ENCODE results near the gene RAPH1. TPM values are rescaled to one million over a fixed set of nuclear protein-coding genes. Genes with fewer than 3 reads are reported as not detected.

RAPH1 gene
- total and polyA plus RNA-seq, 2 experiments from 2014 or later, result 5.0 to 36.2 TPM

- TF ChIP-seq, protein P1, sequence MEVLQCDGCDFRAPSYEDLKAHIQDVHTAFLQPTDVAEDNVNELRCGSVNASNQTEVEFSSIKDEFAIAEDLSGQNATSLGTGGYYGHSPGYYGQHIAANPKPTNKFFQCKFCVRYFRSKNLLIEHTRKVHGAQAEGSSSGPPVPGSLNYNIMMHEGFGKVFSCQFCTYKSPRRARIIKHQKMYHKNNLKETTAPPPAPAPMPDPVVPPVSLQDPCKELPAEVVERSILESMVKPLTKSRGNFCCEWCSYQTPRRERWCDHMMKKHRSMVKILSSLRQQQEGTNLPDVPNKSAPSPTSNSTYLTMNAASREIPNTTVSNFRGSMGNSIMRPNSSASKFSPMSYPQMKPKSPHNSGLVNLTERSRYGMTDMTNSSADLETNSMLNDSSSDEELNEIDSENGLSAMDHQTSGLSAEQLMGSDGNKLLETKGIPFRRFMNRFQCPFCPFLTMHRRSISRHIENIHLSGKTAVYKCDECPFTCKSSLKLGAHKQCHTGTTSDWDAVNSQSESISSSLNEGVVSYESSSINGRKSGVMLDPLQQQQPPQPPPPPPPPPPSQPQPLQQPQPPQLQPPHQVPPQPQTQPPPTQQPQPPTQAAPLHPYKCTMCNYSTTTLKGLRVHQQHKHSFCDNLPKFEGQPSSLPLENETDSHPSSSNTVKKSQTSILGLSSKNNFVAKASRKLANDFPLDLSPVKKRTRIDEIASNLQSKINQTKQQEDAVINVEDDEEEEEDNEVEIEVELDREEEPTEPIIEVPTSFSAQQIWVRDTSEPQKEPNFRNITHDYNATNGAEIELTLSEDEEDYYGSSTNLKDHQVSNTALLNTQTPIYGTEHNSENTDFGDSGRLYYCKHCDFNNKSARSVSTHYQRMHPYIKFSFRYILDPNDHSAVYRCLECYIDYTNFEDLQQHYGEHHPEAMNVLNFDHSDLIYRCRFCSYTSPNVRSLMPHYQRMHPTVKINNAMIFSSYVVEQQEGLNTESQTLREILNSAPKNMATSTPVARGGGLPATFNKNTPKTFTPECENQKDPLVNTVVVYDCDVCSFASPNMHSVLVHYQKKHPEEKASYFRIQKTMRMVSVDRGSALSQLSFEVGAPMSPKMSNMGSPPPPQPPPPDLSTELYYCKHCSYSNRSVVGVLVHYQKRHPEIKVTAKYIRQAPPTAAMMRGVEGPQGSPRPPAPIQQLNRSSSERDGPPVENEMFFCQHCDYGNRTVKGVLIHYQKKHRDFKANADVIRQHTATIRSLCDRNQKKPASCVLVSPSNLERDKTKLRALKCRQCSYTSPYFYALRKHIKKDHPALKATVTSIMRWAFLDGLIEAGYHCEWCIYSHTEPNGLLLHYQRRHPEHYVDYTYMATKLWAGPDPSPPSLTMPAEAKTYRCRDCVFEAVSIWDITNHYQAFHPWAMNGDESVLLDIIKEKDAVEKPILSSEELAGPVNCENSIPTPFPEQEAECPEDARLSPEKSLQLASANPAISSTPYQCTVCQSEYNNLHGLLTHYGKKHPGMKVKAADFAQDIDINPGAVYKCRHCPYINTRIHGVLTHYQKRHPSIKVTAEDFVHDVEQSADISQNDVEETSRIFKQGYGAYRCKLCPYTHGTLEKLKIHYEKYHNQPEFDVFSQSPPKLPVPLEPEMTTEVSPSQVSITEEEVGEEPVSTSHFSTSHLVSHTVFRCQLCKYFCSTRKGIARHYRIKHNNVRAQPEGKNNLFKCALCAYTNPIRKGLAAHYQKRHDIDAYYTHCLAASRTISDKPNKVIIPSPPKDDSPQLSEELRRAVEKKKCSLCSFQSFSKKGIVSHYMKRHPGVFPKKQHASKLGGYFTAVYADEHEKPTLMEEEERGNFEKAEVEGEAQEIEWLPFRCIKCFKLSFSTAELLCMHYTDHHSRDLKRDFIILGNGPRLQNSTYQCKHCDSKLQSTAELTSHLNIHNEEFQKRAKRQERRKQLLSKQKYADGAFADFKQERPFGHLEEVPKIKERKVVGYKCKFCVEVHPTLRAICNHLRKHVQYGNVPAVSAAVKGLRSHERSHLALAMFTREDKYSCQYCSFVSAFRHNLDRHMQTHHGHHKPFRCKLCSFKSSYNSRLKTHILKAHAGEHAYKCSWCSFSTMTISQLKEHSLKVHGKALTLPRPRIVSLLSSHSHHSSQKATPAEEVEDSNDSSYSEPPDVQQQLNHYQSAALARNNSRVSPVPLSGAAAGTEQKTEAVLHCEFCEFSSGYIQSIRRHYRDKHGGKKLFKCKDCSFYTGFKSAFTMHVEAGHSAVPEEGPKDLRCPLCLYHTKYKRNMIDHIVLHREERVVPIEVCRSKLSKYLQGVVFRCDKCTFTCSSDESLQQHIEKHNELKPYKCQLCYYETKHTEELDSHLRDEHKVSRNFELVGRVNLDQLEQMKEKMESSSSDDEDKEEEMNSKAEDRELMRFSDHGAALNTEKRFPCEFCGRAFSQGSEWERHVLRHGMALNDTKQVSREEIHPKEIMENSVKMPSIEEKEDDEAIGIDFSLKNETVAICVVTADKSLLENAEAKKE (CRISPR knock-in tag; IDR thresholded peaks at IDR 0.05), result no peak
- TF ChIP-seq JUNB (IDR thresholded peaks at IDR 0.05; ENCODE audit: unreplicated experiment), result no peak
- TF ChIP-seq EZH2 (IDR thresholded peaks at IDR 0.05; ENCODE audit: low read depth, unreplicated experiment), result no peak
Observed at GRCh38 chr2:203413796-203414195, 121.3 kb downstream of the RAPH1 start (continued).

GRCh38 chr2:203412546-203413331 lies 122.4 kb downstream of the RAPH1 start:
- Histone ChIP-seq H2AFZ (no peak overlapping the region), H3F3A (replicated peaks; ENCODE audit: low read depth) (no peaks in the 10 kb centered on the region), H3K79me2 (replicated peaks; ENCODE audit: insufficient read depth) (no peaks in the 10 kb centered on the region), H3K9me2 (ENCODE audit: insufficient read depth) (no peaks in the 10 kb centered on the region), H4K20me1 (replicated peaks; ENCODE audit: insufficient read depth) (0 out of 2 replicates have a peak, but pooled peaks cover 5% of the 10 kb centered on the region), H3K4me2 (no peak overlapping the region), H3K4me3 (no peak overlapping the region), H3K4me1 (ENCODE audit: insufficient read depth) (no peaks in the 10 kb centered on the region), H3K27ac (ENCODE audit: low read depth) (no peak overlapping the region), H3K27me3 (ENCODE audit: insufficient read depth) (no peaks in the 10 kb centered on the region), H3K36me3 (ENCODE audit: insufficient read depth) (peaks cover 17% of the 10 kb centered on the region; the same call in 1 of the 2 replicates)
- ATAC-seq, result no peak
- no peak overlapping the region for H3K27ac Mint-ChIP-seq
- TF ChIP-seq EZH2phosphoT487 (IDR thresholded peaks at IDR 0.05; ENCODE audit: unreplicated experiment), result no peak
- TF ChIP-seq, protein P2, sequence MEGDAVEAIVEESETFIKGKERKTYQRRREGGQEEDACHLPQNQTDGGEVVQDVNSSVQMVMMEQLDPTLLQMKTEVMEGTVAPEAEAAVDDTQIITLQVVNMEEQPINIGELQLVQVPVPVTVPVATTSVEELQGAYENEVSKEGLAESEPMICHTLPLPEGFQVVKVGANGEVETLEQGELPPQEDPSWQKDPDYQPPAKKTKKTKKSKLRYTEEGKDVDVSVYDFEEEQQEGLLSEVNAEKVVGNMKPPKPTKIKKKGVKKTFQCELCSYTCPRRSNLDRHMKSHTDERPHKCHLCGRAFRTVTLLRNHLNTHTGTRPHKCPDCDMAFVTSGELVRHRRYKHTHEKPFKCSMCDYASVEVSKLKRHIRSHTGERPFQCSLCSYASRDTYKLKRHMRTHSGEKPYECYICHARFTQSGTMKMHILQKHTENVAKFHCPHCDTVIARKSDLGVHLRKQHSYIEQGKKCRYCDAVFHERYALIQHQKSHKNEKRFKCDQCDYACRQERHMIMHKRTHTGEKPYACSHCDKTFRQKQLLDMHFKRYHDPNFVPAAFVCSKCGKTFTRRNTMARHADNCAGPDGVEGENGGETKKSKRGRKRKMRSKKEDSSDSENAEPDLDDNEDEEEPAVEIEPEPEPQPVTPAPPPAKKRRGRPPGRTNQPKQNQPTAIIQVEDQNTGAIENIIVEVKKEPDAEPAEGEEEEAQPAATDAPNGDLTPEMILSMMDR (conservative IDR thresholded peaks at IDR 0.05; ENCODE audit: low read depth in 2 of 2), result no peak
- TF ChIP-seq JUNB (IDR thresholded peaks at IDR 0.05; ENCODE audit: unreplicated experiment), result no peak
- TF ChIP-seq, protein P3, sequence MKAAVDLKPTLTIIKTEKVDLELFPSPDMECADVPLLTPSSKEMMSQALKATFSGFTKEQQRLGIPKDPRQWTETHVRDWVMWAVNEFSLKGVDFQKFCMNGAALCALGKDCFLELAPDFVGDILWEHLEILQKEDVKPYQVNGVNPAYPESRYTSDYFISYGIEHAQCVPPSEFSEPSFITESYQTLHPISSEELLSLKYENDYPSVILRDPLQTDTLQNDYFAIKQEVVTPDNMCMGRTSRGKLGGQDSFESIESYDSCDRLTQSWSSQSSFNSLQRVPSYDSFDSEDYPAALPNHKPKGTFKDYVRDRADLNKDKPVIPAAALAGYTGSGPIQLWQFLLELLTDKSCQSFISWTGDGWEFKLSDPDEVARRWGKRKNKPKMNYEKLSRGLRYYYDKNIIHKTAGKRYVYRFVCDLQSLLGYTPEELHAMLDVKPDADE (IDR thresholded peaks at IDR 0.05), result no peak
- no peak for TF ChIP-seq ZNF114 (CRISPR knock-in tag; IDR thresholded peaks at IDR 0.05)
- no peak for TF ChIP-seq EZH2 (IDR thresholded peaks at IDR 0.05; ENCODE audit: low read depth, unreplicated experiment)
- TF ChIP-seq POLR2AphosphoS5 (IDR thresholded peaks at IDR 0.05; ENCODE audit: low read depth), result no peak
- TF ChIP-seq ZNF331 (CRISPR knock-in tag; IDR thresholded peaks at IDR 0.05; ENCODE audit: low read depth), result no peak
- H3K4me3 Mint-ChIP-seq, result no peak overlapping the region
- DNase-seq (ENCODE audit: low spot score), result no peak
- no peaks in the 10 kb centered on the region for H3K27me3 Mint-ChIP-seq (ENCODE audit: insufficient read depth, low read depth, poor library complexity)
- H3K36me3 Mint-ChIP-seq (ENCODE audit: low read depth), result peaks cover 46% of the 10 kb centered on the region
- no peaks in the 10 kb centered on the region for H3K4me1 Mint-ChIP-seq
- no peaks in the 10 kb centered on the region for H3K9me3 Mint-ChIP-seq

All from GM23338 (cell line).